ENCODE measurements around the gene MYO1H.
"Not testable (repeated sequence)": the region's sequence is repeated elsewhere in the genome, so short reads cannot be mapped to it uniquely, and the experiment has no call there.

The MYO1H gene

GRCh38 chr12:109459247-109459646, 111.5 kb downstream of the MYO1H start:
- Mint-ChIP-seq H3K27ac (peak overlapping the region; percentile 91), H3K36me3 (ENCODE audit: low read depth) (peaks cover 69% of the 10 kb centered on the region)
- no peak for DNase-seq

GRCh38 chr12:109460538-109460937, 112.8 kb downstream of the MYO1H start:
- Mint-ChIP-seq H3K4me3 (no peak overlapping the region), H3K27me3 (no peaks in the 10 kb centered on the region), H3K27ac (no peak overlapping the region), H3K9me3 (no peaks in the 10 kb centered on the region), H3K4me1 (ENCODE audit: low read depth) (peaks cover 53% of the 10 kb centered on the region), H3K36me3 (ENCODE audit: low read depth) (peaks cover 69% of the 10 kb centered on the region)
- DNase-seq = no peak

More at GRCh38 chr12:109459247-109459646, 111.5 kb downstream of the MYO1H start:
- Mint-ChIP-seq H3K4me1 (ENCODE audit: low read depth) (peaks cover 40% of the 10 kb centered on the region), H3K4me3 (no peak overlapping the region), H3K9me3 (no peaks in the 10 kb centered on the region), H3K27me3 (no peaks in the 10 kb centered on the region)

- H3K27me3 Mint-ChIP-seq = no peaks in the 10 kb centered on the region
- H3K9me3 Mint-ChIP-seq = no peaks in the 10 kb centered on the region
- H3K27ac Mint-ChIP-seq = peak overlapping the region; percentile 79
- H3K36me3 Mint-ChIP-seq (ENCODE audit: low read depth) = peaks cover 69% of the 10 kb centered on the region
- DNase-seq = no peak
- H3K4me3 Mint-ChIP-seq = no peak overlapping the region
- peaks cover 56% of the 10 kb centered on the region for H3K4me1 Mint-ChIP-seq (ENCODE audit: low read depth)
Measured at GRCh38 chr12:109461049-109461845, 113.5 kb downstream of the MYO1H start.

- Mint-ChIP-seq H3K36me3 (ENCODE audit: low read depth) (peaks cover 66% of the 10 kb centered on the region), H3K27me3 (no peaks in the 10 kb centered on the region), H3K4me3 (no peak overlapping the region), H3K9me3 (no peaks in the 10 kb centered on the region), H3K4me1 (ENCODE audit: low read depth) (peaks cover 60% of the 10 kb centered on the region), H3K27ac (peak overlapping the region; percentile 80)
- DNase-seq = no peak
Measured at GRCh38 chr12:109461846-109462756, 114.4 kb downstream of the MYO1H start.

GRCh38 chr12:109462868-109463692, 115.4 kb downstream of the MYO1H start:
- peak overlapping the region; percentile 80 for H3K27ac Mint-ChIP-seq

GRCh38 chr12:109463756-109464155, 116.1 kb downstream of the MYO1H start:
- peaks cover 52% of the 10 kb centered on the region for H3K4me1 Mint-ChIP-seq (ENCODE audit: low read depth)
- DNase-seq = no peak
- H3K36me3 Mint-ChIP-seq (ENCODE audit: low read depth) = peaks cover 68% of the 10 kb centered on the region
- no peak overlapping the region for H3K4me3 Mint-ChIP-seq
- no peaks in the 10 kb centered on the region for H3K27me3 Mint-ChIP-seq
- H3K9me3 Mint-ChIP-seq = no peaks in the 10 kb centered on the region
- H3K27ac Mint-ChIP-seq = peak overlapping the region; percentile 80

More at GRCh38 chr12:109462868-109463692, 115.4 kb downstream of the MYO1H start:
- Mint-ChIP-seq H3K9me3 (no peaks in the 10 kb centered on the region), H3K36me3 (ENCODE audit: low read depth) (peaks cover 65% of the 10 kb centered on the region), H3K4me1 (ENCODE audit: low read depth) (peaks cover 57% of the 10 kb centered on the region), H3K4me3 (no peak overlapping the region), H3K27me3 (no peaks in the 10 kb centered on the region)
- no peak for DNase-seq

GRCh38 chr12:109464642-109465351, 117.1 kb downstream of the MYO1H start:
- Mint-ChIP-seq H3K4me3 (no peak overlapping the region), H3K27me3 (no peaks in the 10 kb centered on the region), H3K36me3 (ENCODE audit: low read depth) (peaks cover 66% of the 10 kb centered on the region), H3K27ac (no peak overlapping the region), H3K9me3 (no peaks in the 10 kb centered on the region), H3K4me1 (ENCODE audit: low read depth) (peaks cover 52% of the 10 kb centered on the region)
- DNase-seq = no peak

GRCh38 chr12:109466305-109466704, 118.6 kb downstream of the MYO1H start:
- no peak for DNase-seq
- no peak overlapping the region for H3K27ac Mint-ChIP-seq
- H3K9me3 Mint-ChIP-seq = no peaks in the 10 kb centered on the region
- no peaks in the 10 kb centered on the region for H3K27me3 Mint-ChIP-seq
- H3K4me1 Mint-ChIP-seq (ENCODE audit: low read depth) = peaks cover 61% of the 10 kb centered on the region
- H3K36me3 Mint-ChIP-seq (ENCODE audit: low read depth) = peaks cover 66% of the 10 kb centered on the region
- H3K4me3 Mint-ChIP-seq = no peak overlapping the region

- no peaks in the 10 kb centered on the region for H3K9me3 Mint-ChIP-seq
- H3K4me3 Mint-ChIP-seq = no peak overlapping the region
- no peaks in the 10 kb centered on the region for H3K27me3 Mint-ChIP-seq
- DNase-seq = no peak
- no peak overlapping the region for H3K27ac Mint-ChIP-seq
- peaks cover 67% of the 10 kb centered on the region for H3K36me3 Mint-ChIP-seq (ENCODE audit: low read depth)
- peaks cover 57% of the 10 kb centered on the region for H3K4me1 Mint-ChIP-seq (ENCODE audit: low read depth)
Measured at GRCh38 chr12:109466821-109467220, 119.1 kb downstream of the MYO1H start.

- DNase-seq = no peak
- no peak overlapping the region for H3K27ac Mint-ChIP-seq
- peaks cover 69% of the 10 kb centered on the region for H3K36me3 Mint-ChIP-seq (ENCODE audit: low read depth)
- no peaks in the 10 kb centered on the region for H3K9me3 Mint-ChIP-seq
- H3K4me3 Mint-ChIP-seq = no peak overlapping the region
- no peaks in the 10 kb centered on the region for H3K27me3 Mint-ChIP-seq
- H3K4me1 Mint-ChIP-seq (ENCODE audit: low read depth) = peaks cover 48% of the 10 kb centered on the region
Measured at GRCh38 chr12:109467978-109468676, 120.4 kb downstream of the MYO1H start.

- Mint-ChIP-seq H3K36me3 (ENCODE audit: low read depth) (peaks cover 64% of the 10 kb centered on the region), H3K27me3 (no peaks in the 10 kb centered on the region), H3K27ac (no peak overlapping the region), H3K4me3 (no peak overlapping the region), H3K4me1 (ENCODE audit: low read depth) (peaks cover 35% of the 10 kb centered on the region), H3K9me3 (no peaks in the 10 kb centered on the region)
- no peak for DNase-seq
Measured at GRCh38 chr12:109469517-109469916, 121.8 kb downstream of the MYO1H start.

GRCh38 chr12:109473006-109473405, 125.3 kb downstream of the MYO1H start:
- peaks cover 40% of the 10 kb centered on the region for H3K4me1 Mint-ChIP-seq (ENCODE audit: low read depth)

GRCh38 chr12:109473526-109474270, 126.0 kb downstream of the MYO1H start:
- not testable (repeated sequence) for H3K9me3 Mint-ChIP-seq, H3K27me3 Mint-ChIP-seq, H3K4me3 Mint-ChIP-seq, H3K27ac Mint-ChIP-seq, DNase-seq
- Mint-ChIP-seq H3K4me1 (ENCODE audit: low read depth) (peaks cover 42% of the 10 kb centered on the region), H3K36me3 (ENCODE audit: low read depth) (peaks cover 45% of the 10 kb centered on the region)

More at GRCh38 chr12:109473006-109473405, 125.3 kb downstream of the MYO1H start:
- peaks cover 52% of the 10 kb centered on the region for H3K36me3 Mint-ChIP-seq (ENCODE audit: low read depth)
- no peaks in the 10 kb centered on the region for H3K9me3 Mint-ChIP-seq
- H3K27me3 Mint-ChIP-seq = no peaks in the 10 kb centered on the region
- H3K4me3 Mint-ChIP-seq = no peak overlapping the region
- DNase-seq = no peak
- H3K27ac Mint-ChIP-seq = no peak overlapping the region
